Stimulated activated naive B cell treated with anti-CD40 and anti-IgM and Interleukin-4, amounts not matched to agents 10 μg/mL and 1 μg/mL and 100 μg/mL, for 72 hours (primary cell): ENCODE data around the gene PATJ.

Experiments used
- ATAC-seq, 2 donors: fragments of 150-1000 bp; cut with Tn5 transposase; replicated peaks; 2 replicates each; pipeline ENCODE4 v1.10.0; 2021; ENCODE audit warnings: moderate library complexity in 1 of 2
- DNase-seq: peaks from one replicate; pipeline ENCODE4 v3.0.0; 2021
- H3K27ac Mint-ChIP-seq: one replicate; pipeline ENCODE4 v1.8.0; 2022; ENCODE audit warnings: mild to moderate bottlenecking, mixed read lengths
- H3K27me3 Mint-ChIP-seq, 2 donors: one replicate each; pipeline ENCODE4 v1.8.0; 2022; ENCODE audit warnings: mixed read lengths in 2 of 2
- H3K36me3 Mint-ChIP-seq, 2 donors: one replicate each; pipeline ENCODE4 v1.8.0; 2022; ENCODE audit warnings: mixed read lengths in 2 of 2, mild to moderate bottlenecking in 1 of 2
- H3K4me1 Mint-ChIP-seq, 2 donors: one replicate each; pipeline ENCODE4 v1.8.0; 2022; ENCODE audit warnings: mixed read lengths in 2 of 2, mild to moderate bottlenecking in 1 of 2
- H3K4me3 Mint-ChIP-seq, 2 donors: one replicate each; pipeline ENCODE4 v1.8.0; 2022; ENCODE audit warnings: mild to moderate bottlenecking in 2 of 2, mixed read lengths in 2 of 2, moderate library complexity in 1 of 2
- H3K9me3 Mint-ChIP-seq, 2 donors: one replicate each; pipeline ENCODE4 v1.8.0; 2022; ENCODE audit warnings: mixed read lengths in 2 of 2, mild to moderate bottlenecking in 1 of 2

The PATJ gene

GRCh38 chr1:62013264-62013663 lies 271.0 kb downstream of the PATJ start:
- H3K4me1 Mint-ChIP-seq, result no peaks in the 10 kb centered on the region
- no peak overlapping the region for H3K4me3 Mint-ChIP-seq
- ATAC-seq (no peak), DNase-seq (no peak)
- no peak overlapping the region for H3K27ac Mint-ChIP-seq
- H3K9me3 Mint-ChIP-seq, result peaks cover 0 to 3% of the 10 kb centered on the region in 2 donors
- H3K36me3 Mint-ChIP-seq, result peaks cover 5 to 12% of the 10 kb centered on the region in 2 donors
- no peaks in the 10 kb centered on the region for H3K27me3 Mint-ChIP-seq

- Mint-ChIP-seq H3K27me3 (no peaks in the 10 kb centered on the region), H3K27ac (no peak overlapping the region), H3K4me1 (no peaks in the 10 kb centered on the region), H3K9me3 (no peaks in the 10 kb centered on the region), H3K4me3 (no peak overlapping the region), H3K36me3 (peaks cover 9 to 30% of the 10 kb centered on the region in 2 donors)
- DNase-seq (no peak), ATAC-seq (no peak)
These were observed 280.2 kb downstream of the PATJ start for GRCh38 chr1:62022382-62022983.

DNA sequence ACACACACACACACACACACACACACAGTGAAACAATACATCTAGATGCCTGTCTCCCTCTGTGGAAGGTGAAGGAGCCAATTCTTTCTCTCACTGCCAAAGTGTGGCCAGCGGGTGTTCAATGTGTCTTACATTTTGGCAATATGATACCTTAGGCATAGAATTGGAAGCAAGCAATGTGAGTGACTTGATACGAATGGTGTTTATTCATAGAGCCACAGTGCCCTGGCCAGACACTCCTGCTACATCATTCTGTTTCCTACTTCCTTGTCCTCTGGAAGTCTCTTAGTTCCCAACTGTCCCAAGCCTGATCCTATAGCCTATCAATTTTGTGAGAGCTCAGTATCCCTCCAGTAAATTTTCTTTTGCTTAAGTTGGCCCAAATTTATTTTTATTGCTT lies 282.4 kb downstream of the PATJ start:
- H3K4me1 Mint-ChIP-seq, result peaks cover under 1 to 3% of the 10 kb centered on the region in 2 donors
- H3K27me3 Mint-ChIP-seq, result no peaks in the 10 kb centered on the region
- ATAC-seq (no peak), DNase-seq (no peak)
- H3K9me3 Mint-ChIP-seq, result peaks cover 2 to 10% of the 10 kb centered on the region in 2 donors
- no peak overlapping the region for H3K4me3 Mint-ChIP-seq
- peaks cover 20 to 34% of the 10 kb centered on the region in 2 donors for H3K36me3 Mint-ChIP-seq
- no peak overlapping the region for H3K27ac Mint-ChIP-seq

- ATAC-seq (no peak), DNase-seq (no peak)
- H3K27me3 Mint-ChIP-seq, result no peaks in the 10 kb centered on the region
- H3K4me3 Mint-ChIP-seq, result no peak overlapping the region
- peaks cover 2 to 10% of the 10 kb centered on the region in 2 donors for H3K9me3 Mint-ChIP-seq
- H3K36me3 Mint-ChIP-seq, result peaks cover 18 to 29% of the 10 kb centered on the region in 2 donors
- H3K27ac Mint-ChIP-seq, result no peak overlapping the region
- H3K4me1 Mint-ChIP-seq, result peaks cover 4 to 7% of the 10 kb centered on the region in 2 donors
These were observed 282.9 kb downstream of the PATJ start for GRCh38 chr1:62025154-62025553.

DNA sequence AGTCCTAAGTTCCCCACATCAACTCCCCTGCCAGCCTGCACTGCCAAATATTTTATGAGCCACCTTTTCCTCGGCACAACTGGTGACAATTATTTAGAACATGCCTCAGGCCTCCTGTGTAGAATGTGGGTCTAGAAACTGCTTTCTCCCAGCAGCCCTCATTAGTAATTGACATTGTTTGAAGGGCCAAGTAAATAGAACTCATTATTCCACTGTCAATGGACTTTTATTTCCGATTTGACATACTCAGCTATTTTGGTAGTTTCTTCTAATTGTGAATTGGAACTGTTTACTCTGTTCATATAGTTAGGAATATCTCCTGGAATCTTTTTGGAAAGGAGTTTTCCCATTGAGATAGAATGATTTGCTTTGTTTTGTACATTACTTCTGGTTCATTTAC lies 283.6 kb downstream of the PATJ start:
- H3K9me3 Mint-ChIP-seq, result peaks cover 2 to 10% of the 10 kb centered on the region in 2 donors
- peaks cover 5 to 12% of the 10 kb centered on the region in 2 donors for H3K4me1 Mint-ChIP-seq
- ATAC-seq, result no peak
- H3K27me3 Mint-ChIP-seq, result no peaks in the 10 kb centered on the region
- H3K27ac Mint-ChIP-seq, result no peak overlapping the region
- H3K36me3 Mint-ChIP-seq, result peaks cover 17 to 28% of the 10 kb centered on the region in 2 donors
- H3K4me3 Mint-ChIP-seq, result no peak overlapping the region
- DNase-seq, result no peak

- Mint-ChIP-seq H3K27me3 (no peaks in the 10 kb centered on the region), H3K27ac (no peak overlapping the region), H3K4me3 (no peak overlapping the region), H3K4me1 (peaks cover 5 to 15% of the 10 kb centered on the region in 2 donors), H3K9me3 (peaks cover 2 to 10% of the 10 kb centered on the region in 2 donors), H3K36me3 (peaks cover 16 to 31% of the 10 kb centered on the region in 2 donors)
- DNase-seq (no peak), ATAC-seq (peak; percentile 84 to 89)
These were observed 287.4 kb downstream of the PATJ start for GRCh38 chr1:62029704-62030103.

DNA sequence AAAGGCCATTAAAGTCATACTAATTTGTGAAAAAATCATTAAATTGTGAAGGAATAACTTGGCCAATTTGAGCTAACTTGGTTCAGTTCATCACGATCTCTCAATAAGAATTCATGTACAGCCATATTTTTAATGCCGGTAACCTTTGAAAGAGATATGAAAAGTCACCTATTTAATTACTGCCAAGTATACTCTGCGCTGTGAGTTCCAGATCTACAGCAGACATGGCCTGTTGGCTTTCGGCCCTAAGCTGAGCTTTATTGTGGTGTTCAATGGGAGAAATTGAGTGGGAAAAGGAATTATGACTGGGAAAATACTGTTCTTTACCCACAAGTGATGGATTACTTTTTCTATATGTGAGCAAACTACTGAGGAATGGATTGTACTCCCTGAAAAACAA lies 292.5 kb downstream of the PATJ start:
- Mint-ChIP-seq H3K27me3 (no peaks in the 10 kb centered on the region), H3K9me3 (no peaks in the 10 kb centered on the region), H3K27ac (no peak overlapping the region), H3K36me3 (peaks cover 2 to 13% of the 10 kb centered on the region in 2 donors), H3K4me1 (peaks cover 3 to 11% of the 10 kb centered on the region in 2 donors), H3K4me3 (no peak overlapping the region)
- no peak for ATAC-seq
- DNase-seq, result no peak

DNA sequence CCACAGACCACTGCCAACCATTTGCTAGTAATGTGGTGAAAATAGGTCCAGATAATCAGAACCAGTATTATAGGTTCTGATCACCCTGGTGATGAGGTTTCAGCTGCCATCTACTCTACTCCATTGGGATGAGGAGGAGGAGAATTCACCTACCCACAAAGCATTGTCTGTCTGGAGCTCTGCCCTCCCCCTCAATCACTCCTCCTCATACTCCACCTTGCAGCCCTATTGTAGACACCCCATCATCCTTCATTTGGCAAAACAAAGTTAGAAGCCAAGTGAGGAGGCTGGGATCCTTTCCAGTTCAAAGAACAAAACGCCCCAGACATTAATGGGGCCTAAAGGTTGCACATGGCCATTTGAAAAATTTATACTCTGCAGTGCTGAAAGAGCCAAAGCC lies 295.0 kb downstream of the PATJ start:
- Mint-ChIP-seq H3K36me3 (peaks cover 2 to 15% of the 10 kb centered on the region in 2 donors), H3K4me1 (no peaks in the 10 kb centered on the region), H3K4me3 (no peak overlapping the region), H3K27me3 (no peaks in the 10 kb centered on the region), H3K27ac (no peak overlapping the region), H3K9me3 (no peaks in the 10 kb centered on the region)
- ATAC-seq (no peak), DNase-seq (no peak)

- DNase-seq (no peak), ATAC-seq (no peak)
- peaks cover 0 to 9% of the 10 kb centered on the region in 2 donors for H3K36me3 Mint-ChIP-seq
- no peaks in the 10 kb centered on the region for H3K9me3 Mint-ChIP-seq
- H3K27ac Mint-ChIP-seq, result no peak overlapping the region
- no peaks in the 10 kb centered on the region for H3K4me1 Mint-ChIP-seq
- H3K27me3 Mint-ChIP-seq, result no peaks in the 10 kb centered on the region
- no peak overlapping the region for H3K4me3 Mint-ChIP-seq
These were observed 296.5 kb downstream of the PATJ start for GRCh38 chr1:62038594-62039284.

- DNase-seq (no peak), ATAC-seq (no peak)
- Mint-ChIP-seq H3K4me1 (no peaks in the 10 kb centered on the region), H3K9me3 (no peaks in the 10 kb centered on the region), H3K4me3 (no peak overlapping the region), H3K36me3 (peaks cover 4 to 9% of the 10 kb centered on the region in 2 donors), H3K27me3 (no peaks in the 10 kb centered on the region), H3K27ac (no peak overlapping the region)
These were observed 298.2 kb downstream of the PATJ start for GRCh38 chr1:62040450-62040849.

- Mint-ChIP-seq H3K27me3 (no peaks in the 10 kb centered on the region), H3K9me3 (no peaks in the 10 kb centered on the region), H3K4me3 (no peak overlapping the region), H3K27ac (no peak overlapping the region), H3K36me3 (peaks cover 5 to 9% of the 10 kb centered on the region in 2 donors), H3K4me1 (no peaks in the 10 kb centered on the region)
- no peak for ATAC-seq
- no peak for DNase-seq
These were observed 298.7 kb downstream of the PATJ start for GRCh38 chr1:62040973-62041372.

GRCh38 chr1:62043154-62043553 lies 300.9 kb downstream of the PATJ start:
- H3K27ac Mint-ChIP-seq, result no peak overlapping the region
- H3K27me3 Mint-ChIP-seq, result no peaks in the 10 kb centered on the region
- DNase-seq, result no peak
- no peak for ATAC-seq
- H3K4me1 Mint-ChIP-seq, result no peaks in the 10 kb centered on the region
- H3K9me3 Mint-ChIP-seq, result no peaks in the 10 kb centered on the region
- peaks cover 7% of the 10 kb centered on the region in 2 donors for H3K36me3 Mint-ChIP-seq
- H3K4me3 Mint-ChIP-seq, result no peak overlapping the region

DNA sequence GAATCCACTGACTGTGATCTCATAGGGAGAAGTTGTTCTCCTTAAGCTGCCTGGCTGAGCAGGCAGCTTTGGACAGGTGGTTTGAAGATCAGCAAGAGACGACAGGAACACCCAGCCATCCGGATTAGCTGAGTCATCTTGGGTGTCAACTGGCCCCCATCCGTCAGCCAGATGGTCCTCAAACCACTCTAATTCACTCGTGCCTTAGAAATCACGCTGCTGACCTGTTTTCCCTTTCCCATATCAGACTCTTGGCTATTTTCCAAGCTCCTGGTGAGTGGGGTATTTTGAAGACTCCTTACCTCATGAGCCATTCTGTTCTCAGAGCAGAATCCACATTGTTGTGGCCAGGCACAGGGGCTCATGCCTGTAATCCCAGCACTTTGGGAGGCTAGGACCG lies 303.3 kb downstream of the PATJ start:
- no peaks in the 10 kb centered on the region for H3K4me1 Mint-ChIP-seq
- peak overlapping the region; percentile 75 for H3K27ac Mint-ChIP-seq
- H3K4me3 Mint-ChIP-seq, result no peak overlapping the region
- peaks cover 7% of the 10 kb centered on the region in 2 donors for H3K36me3 Mint-ChIP-seq
- H3K9me3 Mint-ChIP-seq, result no peaks in the 10 kb centered on the region
- H3K27me3 Mint-ChIP-seq, result no peaks in the 10 kb centered on the region
- DNase-seq, result no peak
- no peak for ATAC-seq

- ATAC-seq, result no peak
- Mint-ChIP-seq H3K4me3 (no peak overlapping the region), H3K9me3 (no peaks in the 10 kb centered on the region), H3K27ac (no peak overlapping the region), H3K27me3 (no peaks in the 10 kb centered on the region), H3K36me3 (peaks cover 8% of the 10 kb centered on the region in 2 donors), H3K4me1 (no peaks in the 10 kb centered on the region)
- DNase-seq, result no peak
These were observed 304.6 kb downstream of the PATJ start for GRCh38 chr1:62046927-62047326.

DNA sequence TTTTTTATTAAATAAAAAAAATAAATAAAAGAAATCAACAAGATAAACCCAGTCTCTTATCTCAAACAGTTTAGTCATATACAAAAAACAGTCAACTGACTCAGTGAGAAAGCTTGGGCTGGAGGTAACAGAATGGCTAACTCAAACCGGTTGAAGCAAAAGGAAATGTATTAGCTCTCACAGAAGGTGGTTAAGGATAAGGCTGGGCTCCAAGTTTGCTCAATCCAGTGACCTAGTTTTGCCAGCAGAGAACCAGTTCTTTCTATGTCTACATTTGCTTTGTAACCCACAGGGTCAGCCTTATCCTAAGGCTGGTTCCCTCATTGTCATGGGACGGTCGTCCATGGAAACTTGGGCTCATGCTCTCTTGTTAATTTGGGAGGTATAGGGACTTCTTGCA lies 307.9 kb downstream of the PATJ start:
- Mint-ChIP-seq H3K27ac (no peak overlapping the region), H3K4me3 (no peak overlapping the region), H3K9me3 (no peaks in the 10 kb centered on the region), H3K36me3 (peaks cover 13 to 16% of the 10 kb centered on the region in 2 donors), H3K4me1 (no peaks in the 10 kb centered on the region), H3K27me3 (no peaks in the 10 kb centered on the region)
- DNase-seq, result no peak
- ATAC-seq, result no peak
